Stimulated activated CD4-positive, alpha-beta T cell treated with anti-CD3 and anti-CD28 coated beads, Interleukin-12 subunit alpha, Interleukin-12 subunit beta, amount 100 ng/mL, for 24 hours (primary cell): ENCODE data around the gene IGFL4.
A peak's percentile ranks its signal among the peaks of the same experiment; 100 is the strongest.

ENCODE experiments used
- DNase-seq, 2 experiments: peaks; one replicate each; pipeline ENCODE4 v3.0.0-alpha.2; 2020; ENCODE audit warnings: low read depth in 2 of 2

The IGFL4 gene

DNA sequence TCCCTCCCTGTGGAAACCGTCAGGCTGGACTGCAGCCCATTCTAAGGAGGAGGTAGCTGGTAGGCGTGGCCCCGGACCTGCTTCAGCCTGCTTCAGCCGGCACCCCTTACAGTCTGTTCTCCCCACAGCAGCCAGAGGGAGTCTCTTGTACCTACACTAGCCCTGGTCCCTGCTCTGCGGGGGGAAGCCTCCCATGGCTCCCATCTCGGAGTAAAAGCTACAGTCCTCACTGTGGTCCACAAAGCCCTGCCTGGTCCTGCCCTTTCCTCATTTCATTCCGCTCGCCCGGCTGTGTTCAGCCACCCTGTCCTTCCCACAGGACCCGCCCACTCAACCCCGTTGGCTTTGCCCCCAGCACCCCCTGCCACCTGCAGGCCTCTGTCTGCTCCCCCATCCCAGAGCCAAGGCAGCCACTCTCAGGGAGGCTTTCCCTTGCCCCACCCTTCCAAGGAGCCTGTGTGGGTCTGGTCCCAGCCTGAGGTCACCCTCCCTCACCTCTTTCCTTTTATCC lies 19.2 kb downstream of the IGFL4 start:
- no peak for DNase-seq

DNA sequence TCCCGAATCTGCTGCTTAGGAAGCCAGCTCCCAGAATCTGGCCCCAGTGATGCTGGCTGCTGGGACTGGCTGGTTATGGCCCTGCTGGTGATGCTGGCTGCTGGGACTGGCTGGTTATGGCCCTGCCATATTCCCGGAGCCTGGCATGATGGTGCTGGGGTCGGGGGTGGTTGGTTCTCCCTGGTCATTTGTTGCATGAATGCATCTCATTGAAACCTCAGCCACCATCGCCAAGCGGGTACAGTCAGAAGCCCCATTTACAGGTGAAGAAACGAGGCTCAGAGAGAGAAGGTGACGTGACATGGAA lies 20.0 kb downstream of the IGFL4 start:
- no peak for DNase-seq

DNA sequence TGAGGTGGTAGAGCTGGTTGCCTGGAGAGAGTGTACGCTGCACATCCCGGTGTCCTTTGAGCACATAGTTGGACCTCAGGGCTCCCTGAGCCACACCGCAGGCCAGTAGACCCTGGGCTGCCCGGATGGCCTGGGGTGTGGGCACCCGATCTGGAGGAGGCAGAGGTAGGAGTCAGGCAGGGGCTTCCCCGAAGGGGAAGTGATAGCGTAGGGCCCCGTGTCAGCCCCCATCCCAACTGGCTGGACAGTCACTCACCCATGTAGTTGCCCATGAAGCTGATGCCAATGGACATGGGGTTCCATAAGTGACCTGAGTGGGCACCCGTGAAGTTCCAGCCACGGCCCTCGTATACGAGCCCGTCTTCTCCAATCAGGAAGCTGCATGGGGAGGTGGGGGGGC lies 21.5 kb downstream of the IGFL4 start:
- DNase-seq: no peak

DNA sequence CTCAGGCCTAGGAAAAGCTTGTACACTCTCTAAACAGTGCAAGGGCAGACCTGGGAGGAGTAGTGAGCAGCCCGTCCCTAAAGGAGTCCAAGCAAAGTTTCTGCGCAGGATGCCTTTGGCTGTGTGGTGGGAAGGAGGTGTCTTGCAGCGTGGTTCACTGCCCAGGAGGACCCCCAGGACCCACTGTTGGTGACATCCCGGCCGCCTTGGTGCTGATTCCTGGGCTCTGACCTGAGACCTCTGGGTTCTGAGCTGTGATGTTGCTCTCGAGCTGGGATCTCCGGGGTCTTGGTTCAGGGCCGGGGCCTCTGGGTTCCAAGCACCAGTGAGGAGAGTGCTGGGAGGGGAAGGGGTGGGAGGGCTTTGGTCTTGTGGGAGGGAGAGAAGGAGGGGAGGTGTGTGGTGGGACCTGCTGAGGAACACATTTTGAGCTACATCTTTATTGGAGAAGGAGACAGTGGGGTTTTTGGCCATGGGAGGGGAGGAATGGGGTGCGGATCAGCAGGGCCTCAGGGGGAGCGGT lies 22.0 kb downstream of the IGFL4 start:
- no peak for DNase-seq

DNA sequence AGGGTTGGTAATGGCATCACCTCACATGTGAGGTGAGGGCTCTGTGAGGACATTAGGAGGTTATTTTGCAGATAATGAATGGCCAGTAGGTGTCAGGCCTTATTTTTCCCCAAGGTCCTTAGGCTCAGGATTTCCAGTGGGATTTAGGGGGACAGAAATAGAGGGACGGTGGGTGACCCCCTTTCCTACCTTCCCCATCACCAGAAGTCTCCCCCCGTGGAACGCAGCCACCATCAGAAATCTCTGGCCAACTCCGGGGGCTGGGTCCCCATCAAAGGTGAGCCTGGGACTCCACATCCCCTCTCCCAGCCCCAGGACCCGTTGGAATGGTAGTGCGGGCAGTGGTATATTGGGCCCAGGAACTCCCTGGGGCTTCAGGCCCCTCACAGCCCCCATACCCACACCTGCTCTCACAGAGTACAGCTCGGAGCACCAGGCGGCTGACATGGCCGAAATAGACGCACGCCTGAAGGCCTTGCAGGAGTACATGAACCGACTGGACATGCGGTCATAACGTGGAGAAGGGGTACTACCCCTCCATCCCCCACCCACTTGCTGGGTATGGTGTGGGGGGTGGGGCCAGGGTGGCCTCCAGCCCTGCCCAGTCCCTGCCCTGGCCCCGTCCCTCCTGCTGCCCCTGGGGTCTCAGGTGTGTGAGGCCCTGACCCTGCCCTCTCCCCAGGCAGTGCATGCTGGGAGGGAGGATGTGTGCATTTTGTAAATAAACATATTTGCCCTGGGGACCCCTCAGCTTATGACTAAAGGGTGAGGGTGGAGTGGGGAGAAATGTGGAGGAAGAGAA lies 22.7 kb downstream of the IGFL4 start:
- DNase-seq: no peak

DNA sequence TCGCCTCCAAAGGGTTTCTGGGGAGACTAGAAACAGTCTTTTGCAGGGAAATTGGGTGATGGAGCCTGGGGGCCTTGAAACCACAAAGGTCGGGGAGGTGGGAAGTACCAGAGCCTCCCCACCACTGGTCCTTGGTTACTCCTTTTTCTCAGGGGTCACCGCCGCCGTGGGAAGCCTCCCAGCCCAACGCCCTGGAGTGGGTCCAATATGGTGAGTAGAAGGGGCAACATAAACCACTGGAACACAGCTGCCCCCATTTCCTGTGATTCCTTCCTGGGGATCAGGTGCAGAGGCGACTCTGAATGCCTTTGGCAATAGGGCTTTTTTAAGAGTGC lies 23.7 kb downstream of the IGFL4 start:
- DNase-seq: no peak

DNA sequence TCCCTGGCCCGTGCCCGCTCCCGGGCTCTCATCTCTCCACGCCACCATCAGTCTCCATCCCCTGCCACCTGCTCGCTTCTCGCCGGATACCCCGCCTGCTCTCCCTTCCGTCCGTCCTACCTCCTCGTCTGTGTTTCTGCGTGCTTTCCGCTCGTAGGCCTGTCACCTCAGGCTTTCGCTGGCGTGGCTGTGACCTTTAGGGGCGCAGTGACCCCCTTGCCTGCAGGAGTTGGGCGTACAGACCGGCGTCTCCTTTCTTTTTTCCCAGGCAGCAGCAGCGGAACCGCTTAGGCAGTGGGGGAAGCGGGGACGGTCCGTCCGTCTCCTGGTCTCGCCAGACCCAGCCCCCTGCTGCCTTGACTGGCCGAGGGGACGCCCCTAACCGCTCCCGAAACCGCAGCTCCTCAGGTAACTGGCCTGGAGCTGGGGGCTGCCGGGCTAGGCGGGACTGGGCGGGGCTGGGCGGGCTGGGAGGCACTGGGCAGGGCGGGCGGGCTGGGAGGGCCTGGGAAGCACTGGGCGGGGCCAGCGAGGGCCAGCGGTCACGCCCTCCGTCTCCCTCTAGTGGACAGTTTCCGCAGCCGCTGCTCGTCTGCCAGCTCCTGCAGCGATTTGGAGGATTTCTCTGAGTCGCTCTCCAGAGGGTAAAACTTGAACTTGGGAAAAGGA lies 24.2 kb downstream of the IGFL4 start:
- peak; percentile 61 to 75 for DNase-seq

DNA sequence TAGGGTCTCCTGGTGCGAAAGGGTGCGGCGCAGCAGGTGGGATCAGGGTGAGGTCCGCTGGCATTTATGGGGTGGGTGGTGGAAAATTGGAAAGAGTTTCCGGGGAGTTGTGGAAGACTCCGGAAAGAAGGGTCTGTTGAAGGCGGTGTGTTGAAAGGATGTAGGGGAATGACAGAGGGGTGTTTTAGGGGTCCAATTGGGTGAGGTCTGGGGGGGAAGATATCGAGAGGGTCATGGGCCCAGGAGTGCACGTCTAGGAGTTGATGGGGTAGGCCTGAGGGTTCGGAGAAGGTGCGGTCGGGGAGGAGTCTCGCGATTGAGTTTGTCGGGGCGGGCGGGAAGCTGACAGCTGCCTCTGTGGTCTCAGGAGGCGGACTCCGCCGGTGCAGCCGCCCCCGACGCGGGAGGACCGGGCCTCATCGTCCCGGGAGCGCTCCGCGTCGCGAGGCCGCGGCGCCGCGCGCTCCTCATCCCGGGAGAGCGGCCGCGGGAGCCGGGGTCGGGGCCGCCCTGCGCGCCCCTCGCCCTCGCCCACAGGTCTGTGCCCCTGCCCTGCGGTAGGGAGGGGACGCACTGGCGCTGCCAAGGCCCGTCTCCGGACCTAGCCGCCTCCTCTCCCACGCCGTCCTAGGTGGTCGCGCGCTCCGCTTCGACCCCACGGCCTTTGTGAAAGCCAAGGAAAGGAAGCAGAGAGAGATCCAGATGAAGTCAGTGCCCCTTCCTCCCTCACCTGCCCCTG lies 24.9 kb downstream of the IGFL4 start:
- DNase-seq: no peak

DNA sequence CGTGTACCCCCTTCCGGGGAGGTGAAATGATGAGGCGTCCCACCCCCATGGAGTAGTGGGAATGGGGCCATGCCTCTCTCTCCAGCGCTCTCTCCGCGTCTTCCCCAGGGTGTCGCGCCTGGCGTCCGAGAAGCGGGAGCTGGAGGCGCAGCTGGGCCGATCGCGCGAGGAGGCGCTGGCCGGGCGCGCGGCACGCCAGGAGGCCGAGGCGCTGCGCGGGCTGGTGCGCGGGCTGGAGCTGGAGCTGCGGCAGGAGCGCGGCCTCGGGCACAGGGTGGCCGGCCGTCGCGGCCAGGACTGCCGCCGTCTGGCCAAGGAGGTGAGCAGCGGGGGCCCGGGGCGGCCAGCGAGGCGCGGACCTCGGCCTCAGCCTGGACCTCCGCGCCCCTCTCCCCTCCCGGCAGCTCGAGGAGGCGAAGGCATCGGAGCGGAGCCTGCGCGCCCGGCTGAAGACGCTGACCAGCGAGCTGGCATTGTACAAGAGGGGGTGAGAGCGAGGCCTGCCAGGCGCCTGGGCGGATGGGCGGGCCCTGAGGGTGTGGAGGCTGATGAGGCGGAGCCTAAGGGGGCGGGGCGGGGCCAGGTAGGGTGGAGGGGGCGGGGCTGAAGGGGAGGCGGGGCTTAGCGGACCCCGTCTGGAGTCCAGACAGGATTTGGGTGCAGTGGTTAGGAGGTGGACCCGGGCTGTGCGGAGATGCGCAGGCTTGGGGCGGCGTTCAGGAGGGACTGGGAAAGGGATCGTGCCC lies 25.7 kb downstream of the IGFL4 start:
- DNase-seq: peak; percentile 44 to 54

DNA sequence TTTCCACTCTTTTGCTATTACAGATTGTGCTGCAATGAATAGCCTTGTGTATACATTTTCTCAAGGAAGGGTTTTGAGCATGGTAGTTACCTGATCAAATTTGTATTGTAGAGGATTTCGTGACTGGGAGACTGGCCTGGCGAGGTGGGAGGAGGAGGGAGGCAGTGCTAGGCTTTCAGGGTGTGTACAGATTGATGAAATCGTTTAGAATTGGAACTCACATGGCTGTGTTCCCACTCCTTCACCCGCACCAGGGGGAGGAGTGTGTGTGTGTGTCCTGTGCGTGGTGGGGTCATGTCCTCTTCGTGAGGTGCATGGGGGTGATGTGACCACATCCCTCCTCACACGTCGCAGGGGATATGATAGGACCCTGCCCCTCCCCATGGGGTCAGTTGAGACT lies 26.3 kb downstream of the IGFL4 start:
- no peak for DNase-seq

DNA sequence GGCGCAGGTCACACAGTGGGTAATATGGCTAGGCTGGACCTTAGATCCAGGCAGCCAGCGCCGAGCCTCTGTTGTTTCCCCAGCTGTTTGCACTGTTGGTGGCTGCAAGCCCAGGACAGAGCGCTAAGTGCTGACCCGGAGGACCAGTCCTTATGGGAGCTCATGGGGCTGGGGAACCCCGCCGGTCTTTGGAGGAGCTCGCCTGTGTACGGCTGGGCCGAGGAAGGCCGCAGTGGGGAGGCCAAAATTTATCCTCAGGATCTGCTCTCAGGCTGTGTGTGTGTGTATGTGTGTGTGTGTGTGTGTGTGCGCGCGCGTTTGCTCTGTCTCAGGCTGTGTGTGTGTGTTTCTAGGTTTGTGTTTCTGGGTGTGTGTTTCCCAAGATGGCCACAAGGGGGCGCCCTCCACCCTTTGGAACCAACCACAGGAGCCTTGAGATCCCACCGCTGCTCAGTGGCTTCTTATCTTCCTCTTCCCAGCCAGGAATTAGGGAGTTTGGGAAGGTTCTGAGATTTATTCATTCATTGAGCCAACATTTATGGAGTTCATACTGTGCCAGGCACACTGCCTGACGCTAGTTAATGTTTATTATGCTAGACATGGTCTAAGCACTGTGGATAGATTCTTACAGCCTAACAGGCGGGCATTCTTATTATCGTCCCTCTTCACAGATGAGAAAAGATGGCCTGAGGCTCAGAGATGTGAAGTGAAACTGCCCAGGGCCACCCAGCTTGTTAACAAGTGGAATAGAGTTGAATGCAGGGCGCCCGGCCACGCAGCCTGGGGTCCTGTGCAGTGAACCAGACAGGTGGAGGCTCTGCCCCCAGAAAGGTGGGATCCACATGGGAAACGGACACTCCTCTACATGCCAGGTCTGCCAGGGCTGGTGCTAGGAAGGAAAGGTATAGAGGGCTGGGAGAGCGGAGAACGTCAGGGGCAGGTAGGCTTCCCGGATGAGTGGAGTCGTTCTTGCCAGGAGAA lies 31.0 kb downstream of the IGFL4 start:
- peak in 1 of 2 experiments; percentile 59 for DNase-seq

DNA sequence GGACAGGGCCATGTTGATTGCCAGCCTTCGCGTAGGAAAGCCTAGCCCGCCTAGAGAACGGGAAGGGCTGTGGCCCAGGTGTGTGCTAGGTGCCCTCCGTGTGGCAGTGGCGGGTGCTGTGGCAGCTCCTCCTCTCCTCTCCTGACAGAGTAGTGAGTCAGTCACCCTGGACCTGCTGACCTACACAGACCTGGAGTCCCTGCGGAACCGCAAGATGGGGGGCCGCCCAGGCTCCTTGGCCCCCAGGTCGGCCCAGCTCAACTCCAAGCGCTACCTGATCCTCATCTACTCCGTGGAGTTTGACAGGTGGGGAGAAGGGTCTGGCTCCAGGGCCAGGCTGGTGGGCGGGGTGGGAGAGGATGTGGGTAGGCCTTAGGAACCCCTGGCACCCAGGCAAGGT lies 34.4 kb downstream of the IGFL4 start:
- no peak for DNase-seq

DNA sequence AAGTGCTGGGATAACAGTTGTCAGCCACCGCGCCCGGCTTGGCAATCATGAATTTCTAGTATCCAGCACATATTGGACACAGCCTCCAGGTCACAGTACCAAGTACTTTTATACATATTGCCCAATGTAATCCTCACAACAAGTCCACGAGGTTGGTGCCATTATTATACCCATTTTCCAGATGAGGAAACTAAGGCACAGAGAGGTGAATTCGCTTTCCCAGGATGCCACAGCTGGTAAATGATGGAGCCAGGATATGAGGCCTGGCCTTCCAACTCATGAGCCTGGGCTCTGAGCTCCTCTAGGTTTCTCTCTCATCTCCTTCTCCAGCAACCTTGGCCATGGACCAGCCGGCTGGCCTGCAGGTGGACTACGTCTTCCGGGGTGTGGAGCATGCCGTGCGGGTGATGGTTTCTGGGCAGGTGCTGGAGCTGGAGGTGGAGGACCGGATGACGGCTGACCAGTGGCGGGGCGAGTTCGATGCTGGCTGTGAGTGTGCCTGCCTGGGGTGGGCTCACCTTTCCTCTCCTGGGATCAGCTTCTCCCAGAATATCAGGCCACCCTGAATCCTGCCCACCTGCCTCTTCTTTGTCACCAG lies 38.0 kb downstream of the IGFL4 start:
- DNase-seq: no peak

DNA sequence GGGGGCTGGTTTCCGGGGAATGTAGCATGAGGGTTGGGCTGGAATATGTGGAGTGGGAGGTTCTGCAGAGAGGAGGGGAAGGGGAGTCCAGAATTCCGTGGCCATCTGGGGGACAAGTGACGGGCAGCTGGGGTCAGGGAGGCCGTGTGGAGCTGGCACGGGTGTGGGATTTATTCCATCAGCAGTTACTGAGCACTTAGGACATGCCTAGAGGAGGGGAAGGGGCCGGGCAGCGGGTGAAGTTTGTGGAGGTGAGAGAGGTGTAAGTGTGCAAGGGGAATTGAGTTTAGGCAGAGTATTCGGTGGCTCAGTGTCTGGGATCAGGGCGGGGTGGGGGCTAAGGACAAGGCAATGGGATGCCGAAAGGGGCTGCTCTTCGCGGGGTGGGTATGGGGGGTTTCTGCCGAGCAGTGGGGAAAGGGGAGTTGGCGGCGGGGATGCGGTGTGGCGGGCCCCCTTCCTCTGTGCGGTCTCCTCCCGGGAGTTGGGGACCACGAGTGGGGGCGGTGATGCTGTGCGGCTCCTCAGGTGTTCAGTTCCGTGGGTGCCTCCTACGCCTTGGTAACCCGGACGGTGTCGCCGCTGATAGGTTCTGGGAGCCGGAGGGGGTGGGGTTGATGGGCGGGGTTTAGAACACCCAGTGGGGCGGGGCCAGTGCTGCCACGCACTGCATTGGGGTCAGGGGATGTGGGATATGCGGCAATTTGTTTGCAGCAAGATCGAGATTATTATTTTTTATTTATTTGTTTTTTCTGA lies 40.1 kb downstream of the IGFL4 start:
- DNase-seq: peak; percentile 39 to 56

DNA sequence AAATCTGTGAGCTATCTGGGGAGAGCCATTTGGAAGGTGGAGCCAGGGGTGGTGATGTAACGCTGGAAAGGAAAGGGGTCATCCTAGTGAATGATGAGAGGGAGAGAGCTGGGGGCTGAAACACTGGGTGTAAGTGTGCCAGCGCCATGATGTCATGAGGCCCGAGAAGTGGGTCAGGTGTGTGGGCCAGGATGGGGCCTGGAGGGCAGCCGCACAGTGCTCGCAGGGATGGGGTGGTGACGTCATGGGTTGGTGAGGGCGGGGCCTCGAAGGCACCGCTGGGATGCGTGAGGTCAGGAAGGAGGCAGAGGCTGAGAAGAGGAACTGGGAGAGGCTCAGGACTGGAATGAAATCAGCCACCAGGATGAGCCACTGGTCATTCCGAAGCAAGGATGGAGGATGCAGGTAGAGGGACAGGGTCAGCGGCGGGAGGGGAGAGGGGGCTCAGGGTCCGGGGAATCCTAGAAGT lies 41.1 kb downstream of the IGFL4 start:
- no peak for DNase-seq

DNA sequence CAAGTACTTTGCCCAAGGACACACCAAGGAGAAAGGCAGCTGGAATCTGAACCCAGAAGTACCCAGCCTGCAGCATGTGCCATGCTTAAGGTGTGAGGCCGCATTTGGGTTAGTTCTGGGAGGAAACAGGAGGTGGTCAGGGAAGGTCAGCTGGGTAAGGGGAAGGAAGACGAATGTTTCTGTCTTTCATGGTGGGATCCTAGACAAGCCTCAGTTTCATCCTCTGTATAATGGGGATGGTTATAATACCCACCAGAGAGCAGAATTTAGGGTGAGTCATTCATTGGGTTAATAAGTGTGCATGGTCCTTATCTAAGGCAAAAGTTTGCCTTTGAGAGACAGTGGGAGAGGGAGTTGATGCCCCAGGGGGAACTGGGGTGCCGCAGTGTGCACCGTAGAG lies 42.0 kb downstream of the IGFL4 start:
- no peak for DNase-seq

DNA sequence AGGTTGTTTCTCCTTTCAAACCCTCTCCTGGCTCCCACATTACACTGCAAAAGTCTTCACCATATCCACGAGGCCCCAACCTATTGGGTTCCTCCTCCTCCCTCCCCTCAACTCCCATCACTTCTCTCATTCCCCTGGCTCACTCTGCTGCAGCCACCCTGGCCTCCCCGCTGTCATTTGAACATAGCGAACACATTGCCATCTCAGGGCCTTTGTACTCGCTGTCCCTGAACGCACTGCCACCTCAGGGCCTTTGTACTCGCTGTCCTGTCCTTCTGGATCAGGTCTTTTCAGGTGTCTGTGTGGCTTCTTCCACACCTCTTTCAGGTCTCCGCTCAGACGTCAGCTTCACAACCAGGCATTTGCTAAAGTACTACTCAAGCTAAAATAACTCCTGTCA lies 43.9 kb downstream of the IGFL4 start:
- no peak for DNase-seq

DNA sequence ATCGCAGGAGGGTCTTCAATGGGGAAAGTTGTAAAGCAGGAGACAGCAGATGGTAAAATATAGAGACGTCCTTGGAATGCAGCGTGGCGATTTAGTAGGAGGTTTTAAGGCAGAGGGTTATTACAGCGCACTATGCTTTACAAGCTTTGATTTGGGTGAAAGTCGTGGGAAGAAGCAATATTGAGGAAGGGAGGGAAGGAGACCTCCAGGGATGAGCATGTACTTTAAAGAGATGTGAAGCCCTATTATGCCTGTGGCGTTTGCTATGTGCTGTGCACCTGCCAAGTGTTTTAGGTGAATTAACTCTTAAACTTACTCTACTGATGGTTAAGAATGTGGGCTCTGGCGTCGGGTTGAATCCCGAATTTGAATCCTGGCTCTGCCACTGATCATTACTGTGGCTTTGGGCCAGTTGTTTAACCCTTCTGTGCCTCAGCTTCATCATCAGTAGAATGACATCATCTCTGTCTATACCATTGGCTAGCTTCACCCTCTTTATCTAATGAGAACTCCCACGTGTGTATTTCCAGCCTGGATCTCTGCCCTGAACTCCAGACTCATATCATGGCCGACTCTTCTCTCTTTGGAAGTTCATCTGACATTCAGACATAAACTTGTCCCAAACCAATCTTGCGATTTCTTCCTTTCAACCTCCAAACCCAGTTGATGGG lies 45.0 kb downstream of the IGFL4 start:
- DNase-seq: no peak
